Measurements from ENCODE around the gene SCYGR6. TPM values are rescaled to one million over a fixed set of nuclear protein-coding genes. Genes with fewer than 3 reads are reported as not detected.

Gene SCYGR6
- total and polyA plus RNA-seq, 4 donors, result not detected

GRCh38 chr2:227710986-227711385, 13.6 kb downstream of the SCYGR6 start:
- Histone ChIP-seq H3K9ac (ENCODE audit: low read depth in 1 of 2, low read length in 2 of 2) (no peak overlapping the region), H3K9me3 (ENCODE audit: control insufficient read depth in 4 of 4, low read length in 3 of 4) (no peaks in the 10 kb centered on the region), H3K27me3 (ENCODE audit: control insufficient read depth in 4 of 4, insufficient read depth in 4 of 4, low read length in 3 of 4) (no peaks in the 10 kb centered on the region), H3K36me3 (ENCODE audit: control insufficient read depth in 4 of 4, insufficient read depth in 3 of 4, low read depth in 1 of 4, low read length in 3 of 4) (peaks cover 0 to 2% (median 0%) of the 10 kb centered on the region in 4 donors), H3K4me1 (ENCODE audit: control insufficient read depth in 4 of 4, insufficient read depth in 4 of 4, low read length in 3 of 4) (peaks cover 0 to 23% (median 17%) of the 10 kb centered on the region in 4 donors), H3K4me3 (ENCODE audit: low read depth in 1 of 3, low read length in 3 of 3) (no peak overlapping the region), H3K27ac (ENCODE audit: low read depth in 1 of 2, low read length in 2 of 2) (no peak overlapping the region)
- TF ChIP-seq YY1 (IDR thresholded peaks at IDR 0.05) (no peak), TAF1 (conservative IDR thresholded peaks at IDR 0.05) (no peak), HNF4G (IDR thresholded peaks at IDR 0.05) (no peak), MAX (IDR thresholded peaks at IDR 0.05) (no peak)
- DNase-seq (ENCODE audit: low spot score), result no peak
- 85% methylated on average over 7 of the region's 7 CpGs for WGBS

GRCh38 chr2:227707390-227707789, 17.2 kb downstream of the SCYGR6 start:
- WGBS, result 88% methylated on average over 6 of the region's 6 CpGs
- Histone ChIP-seq H3K27ac (ENCODE audit: low read depth in 1 of 2, low read length in 2 of 2) (peak overlapping the region in 1 of 2 donors; percentile 19), H3K4me3 (ENCODE audit: low read depth in 1 of 3, low read length in 3 of 3) (no peak overlapping the region)

More at GRCh38 chr2:227707390-227707789, 17.2 kb downstream of the SCYGR6 start:
- Histone ChIP-seq H3K9me3 (ENCODE audit: control insufficient read depth in 4 of 4, low read length in 3 of 4) (no peaks in the 10 kb centered on the region), H3K4me1 (ENCODE audit: control insufficient read depth in 4 of 4, insufficient read depth in 4 of 4, low read length in 3 of 4) (peaks cover 0 to 49% (median 39%) of the 10 kb centered on the region in 4 donors), H3K9ac (ENCODE audit: low read depth in 1 of 2, low read length in 2 of 2) (no peak overlapping the region), H3K36me3 (ENCODE audit: control insufficient read depth in 4 of 4, insufficient read depth in 3 of 4, low read depth in 1 of 4, low read length in 3 of 4) (no peaks in the 10 kb centered on the region), H3K27me3 (ENCODE audit: control insufficient read depth in 4 of 4, insufficient read depth in 4 of 4, low read length in 3 of 4) (no peaks in the 10 kb centered on the region)
- TF ChIP-seq FOXA1 (IDR thresholded peaks at IDR 0.05) (no peak), HNF4G (IDR thresholded peaks at IDR 0.05) (no peak), RXRA (IDR thresholded peaks at IDR 0.05) (no peak), JUND (IDR thresholded peaks at IDR 0.05) (no peak), TAF1 (conservative IDR thresholded peaks at IDR 0.05) (no peak), NR2F2 (IDR thresholded peaks at IDR 0.05) (no peak), YY1 (IDR thresholded peaks at IDR 0.05) (no peak), SP1 (IDR thresholded peaks at IDR 0.05) (no peak), HNF4A (conservative IDR thresholded peaks at IDR 0.05) (no peak), RAD21 (IDR thresholded peaks at IDR 0.05) (no peak), EGR1 (IDR thresholded peaks at IDR 0.05; ENCODE audit: low read depth in 2 of 2) (no peak), GABPA (IDR thresholded peaks at IDR 0.05 in 1 of 2, conservative IDR thresholded peaks at IDR 0.05 in 1 of 2) (no peak), ATF3 (IDR thresholded peaks at IDR 0.05) (no peak), FOXA2 (IDR thresholded peaks at IDR 0.05) (no peak), REST (IDR thresholded peaks at IDR 0.05) (no peak), CTCF (IDR thresholded peaks at IDR 0.05; ENCODE audit: low read depth, low read length, missing input control) (no peak)
- no peak for DNase-seq (ENCODE audit: low spot score)
